Fibroblast of lung (primary cell): Measurements from ENCODE around the gene PHTF1. TPM values are rescaled to one million over a fixed set of nuclear protein-coding genes. Genes with fewer than 3 reads are reported as not detected.

Source experiments
- DNase-seq, 2 donors: peaks; one replicate each; pipeline versions ENCODE4 v3.0.0 to v3.0.0-alpha.2; 2010; ENCODE audit warnings: low read depth in 2 of 2
- H2AFZ ChIP-seq: 2 replicates; pipeline ENCODE4 v1.5.1; 2012; ENCODE audit warnings: low read length, control low read depth, inconsistent platforms
- H3K27ac ChIP-seq: 2 replicates; pipeline ENCODE4 v1.5.1; 2011; ENCODE audit warnings: low read length, control low read depth; ENCODE audit not compliant: insufficient read depth
- H3K27me3 ChIP-seq: 2 replicates; pipeline ENCODE4 v1.5.1; 2011; ENCODE audit warnings: mild to moderate bottlenecking, low read length; ENCODE audit not compliant: control insufficient read depth, insufficient read depth
- H3K36me3 ChIP-seq: 2 replicates; pipeline ENCODE4 v1.5.1; 2011; ENCODE audit warnings: low read length; ENCODE audit not compliant: control insufficient read depth, insufficient read depth
- H3K4me1 ChIP-seq: 2 replicates; pipeline ENCODE4 v1.5.1; 2011; ENCODE audit warnings: low read length; ENCODE audit not compliant: control insufficient read depth, insufficient read depth; ENCODE audit errors: extremely low read depth
- H3K4me2 ChIP-seq: 2 replicates; pipeline ENCODE4 v1.5.1; 2011; ENCODE audit warnings: low read length, control low read depth; ENCODE audit not compliant: insufficient read depth; ENCODE audit errors: extremely low read depth
- H3K4me3 ChIP-seq, 4 experiments: fragments of 200-600 bp in 1 of 4; sonication (generic) in 1 of 4; replicated peaks in 1 of 4; 2 replicates each; pipeline ENCODE4 v1.5.1; 2011 to 2016; ENCODE audit warnings: low read length in 4 of 4, low read depth in 3 of 4, mild to moderate bottlenecking in 3 of 4, control low read depth in 2 of 4, inconsistent platforms in 1 of 4, mixed read lengths in 1 of 4; ENCODE audit not compliant: insufficient read depth in 1 of 4; ENCODE audit errors: control extremely low read depth in 1 of 4
- H3K79me2 ChIP-seq: 2 replicates; pipeline ENCODE4 v1.5.1; 2012; ENCODE audit warnings: mild to moderate bottlenecking, low read length, inconsistent platforms; ENCODE audit not compliant: control insufficient read depth, insufficient read depth
- H3K9ac ChIP-seq: 2 replicates; pipeline ENCODE4 v1.5.1; 2011; ENCODE audit warnings: mild to moderate bottlenecking, low read length, control low read depth; ENCODE audit not compliant: insufficient read depth
- H3K9me3 ChIP-seq: 2 replicates; pipeline ENCODE4 v1.5.1; 2012; ENCODE audit warnings: low read depth, low read length; ENCODE audit not compliant: control insufficient read depth, insufficient read depth
- H4K20me1 ChIP-seq: 2 replicates; pipeline ENCODE4 v1.5.1; 2011; ENCODE audit warnings: low read length; ENCODE audit not compliant: control insufficient read depth, insufficient read depth; ENCODE audit errors: extremely low read depth
- CTCF ChIP-seq, 2 donors: IDR thresholded peaks in 1 of 2; conservative IDR thresholded peaks in 1 of 2; 1 replicate in 1 of 2; 2 replicates in 1 of 2; pipeline ENCODE4 v1.5.1; 2011 to 2012; ENCODE audit warnings: low read length in 2 of 2, control low read depth in 1 of 2, inconsistent platforms in 1 of 2, low read depth in 1 of 2, mild to moderate bottlenecking in 1 of 2
- EZH2 ChIP-seq: IDR thresholded peaks from 2 replicates; pipeline ENCODE4 v1.5.1; 2012; ENCODE audit warnings: low read length, control low read depth, mild to moderate bottlenecking; ENCODE audit errors: missing control alignments
- polyA plus RNA-seq, 2 donors: library from polyadenylated mRNA; depleted of rRNA in 1 of 2; stranded (reverse) in 1 of 2; unstranded in 1 of 2; fragments of >200 nt; gene quantifications; 2 replicates each; pipeline ENCODE4 v1.2.1, GENCODE V29; 2011 to 2012; ENCODE audit warnings: missing spikeins in 1 of 2
- total RNA-seq: library from RNA; depleted of rRNA; stranded (reverse); fragments of >200 nt; gene quantifications from 2 replicates; pipeline ENCODE4 v1.2.1, GENCODE V29; 2014

Gene PHTF1
- total and polyA plus RNA-seq, 2 donors (not counting 1 experiment from before 2014, with no cell fraction given) = 15.4 to 36.3 TPM

- no peaks in the 10 kb centered on the region for H3K27me3 ChIP-seq
- no peak overlapping the region for H3K9ac ChIP-seq
- no peaks in the 10 kb centered on the region for H3K79me2 ChIP-seq
- no peak overlapping the region for H3K27ac ChIP-seq
- peaks cover 2% of the 10 kb centered on the region for H3K4me1 ChIP-seq
- H2AFZ ChIP-seq = no peak overlapping the region
- H4K20me1 ChIP-seq = no peaks in the 10 kb centered on the region
- TF ChIP-seq CTCF (conservative IDR thresholded peaks at IDR 0.05 in 1 of 2, IDR thresholded peaks at IDR 0.05 in 1 of 2; ENCODE audit: low read depth in 1 of 2, low read length in 2 of 2) (no peak), EZH2 (no peak)
- H3K4me3 ChIP-seq = no peak overlapping the region
- H3K9me3 ChIP-seq = no peaks in the 10 kb centered on the region
- DNase-seq = no peak
- H3K4me2 ChIP-seq = no peak overlapping the region
- H3K36me3 ChIP-seq = peaks cover 1% of the 10 kb centered on the region
These were observed 4.4 kb upstream of the PHTF1 start for GRCh38 chr1:113763661-113764060.

- no peaks in the 10 kb centered on the region for H3K27me3 ChIP-seq
- peaks cover 7% of the 10 kb centered on the region for H3K79me2 ChIP-seq
- TF ChIP-seq EZH2 = no peak
- no peak for TF ChIP-seq CTCF (conservative IDR thresholded peaks at IDR 0.05 in 1 of 2, IDR thresholded peaks at IDR 0.05 in 1 of 2; ENCODE audit: low read depth in 1 of 2, low read length in 2 of 2)
- H3K27ac ChIP-seq = no peak overlapping the region
- no peaks in the 10 kb centered on the region for H3K9me3 ChIP-seq
- no peak overlapping the region for H3K9ac ChIP-seq
- H3K36me3 ChIP-seq = peaks cover 1% of the 10 kb centered on the region
- H4K20me1 ChIP-seq = no peaks in the 10 kb centered on the region
- DNase-seq = no peak
- H3K4me2 ChIP-seq = no peak overlapping the region
- peaks cover 4% of the 10 kb centered on the region for H3K4me1 ChIP-seq
- no peak overlapping the region for H3K4me3 ChIP-seq
- H2AFZ ChIP-seq = no peak overlapping the region
These were observed 2.7 kb upstream of the PHTF1 start for GRCh38 chr1:113761937-113762336.

GRCh38 chr1:113760102-113761080 is 1.1 kb upstream of the PHTF1 start:
- Histone ChIP-seq H3K9me3 (no peaks in the 10 kb centered on the region), H3K4me1 (peaks cover 4% of the 10 kb centered on the region), H3K79me2 (peaks cover 9% of the 10 kb centered on the region), H3K9ac (no peak overlapping the region), H2AFZ (peak overlapping the region; percentile 99), H3K4me3 (peak overlapping the region; percentile 64 to 77 (median 67)), H3K27me3 (no peaks in the 10 kb centered on the region), H3K4me2 (peak overlapping the region; percentile 98), H3K36me3 (no peaks in the 10 kb centered on the region), H4K20me1 (no peaks in the 10 kb centered on the region), H3K27ac (peak overlapping the region; percentile 99)
- DNase-seq = no peak
- TF ChIP-seq EZH2 = no peak
- TF ChIP-seq CTCF (conservative IDR thresholded peaks at IDR 0.05 in 1 of 2, IDR thresholded peaks at IDR 0.05 in 1 of 2; ENCODE audit: low read depth in 1 of 2, low read length in 2 of 2) = no peak
